T-helper 2 cell treated with Interferon-gamma antibody and Interleukin-4, amounts not matched to agents 100 ng/mL and 5 ng/mL, for 36 hours (primary cell): Measurements from ENCODE around the gene MBOAT7. TPM values are rescaled to one million over a fixed set of nuclear protein-coding genes. Genes with fewer than 3 reads are reported as not detected.
"Not testable (repeated sequence)": the region's sequence is repeated elsewhere in the genome, so short reads cannot be mapped to it uniquely, and the experiment has no call there.

Source experiments
- intact Hi-C: fragments of 100-400 bp; cut with micrococcal nuclease; formaldehyde crosslinking; loops from one replicate; pipeline ENCODE4 v1.15.1; 2023
- total RNA-seq: library from RNA; stranded (reverse); gene quantifications from 2 replicates; pipeline ENCODE4 v1.2.3, GENCODE V29; 2022

Gene MBOAT7
- total RNA-seq, 1 donor from 2014 or later: 115 TPM

DNA sequence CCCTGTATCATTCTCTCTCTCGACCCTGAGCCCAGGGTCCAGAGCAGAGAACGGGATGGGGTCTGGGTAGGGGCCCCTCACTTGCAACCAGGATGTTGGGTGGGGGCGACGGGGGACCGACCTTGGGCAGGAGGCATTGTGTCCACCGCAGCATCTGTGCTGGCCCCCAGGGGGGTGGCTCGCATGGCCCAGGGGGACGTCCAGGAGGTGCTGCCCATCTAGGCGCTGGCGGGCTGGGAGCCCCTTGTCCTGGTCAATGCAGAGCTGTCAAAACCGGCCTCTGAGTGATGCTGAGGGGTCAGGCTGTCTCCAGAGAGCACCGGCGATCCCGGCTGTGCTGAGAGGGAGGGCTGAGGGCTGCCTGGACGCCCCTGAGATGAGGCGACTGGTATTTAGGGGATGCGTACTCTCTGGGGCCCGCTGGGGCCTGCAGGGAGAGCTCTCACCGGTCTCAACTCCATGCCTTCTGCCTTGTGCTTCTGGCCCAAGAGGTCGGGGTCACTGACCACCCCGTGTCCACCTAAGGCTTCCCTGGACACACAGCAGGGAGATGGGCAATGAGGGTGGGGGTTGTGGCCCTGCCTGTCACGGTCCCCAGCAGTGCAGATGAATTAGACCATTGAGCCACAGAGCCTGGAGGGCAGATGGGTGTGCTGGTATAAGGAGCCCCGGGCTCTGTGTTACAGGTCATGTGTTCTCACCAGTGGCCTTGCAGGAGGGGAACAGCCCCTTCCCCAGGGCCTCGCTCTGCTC, 19.9 kb upstream of the MBOAT7 start:
- intact Hi-C loops: no loop called here

DNA sequence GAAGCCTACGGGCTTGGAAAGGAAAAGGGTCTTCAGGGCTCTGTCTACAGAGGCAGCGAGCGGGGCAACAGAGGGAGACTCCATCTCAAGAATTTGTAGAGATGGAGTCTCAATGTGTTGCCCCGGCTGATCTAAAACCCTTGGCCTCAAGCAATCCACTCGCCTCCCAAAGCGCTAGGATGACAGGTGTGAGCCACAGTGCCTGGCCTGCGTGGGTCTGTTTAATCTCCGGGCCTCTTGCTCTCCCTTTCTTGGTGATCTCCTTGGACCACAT, 19.3 kb upstream of the MBOAT7 start:
- intact Hi-C loops: no loop called here

DNA sequence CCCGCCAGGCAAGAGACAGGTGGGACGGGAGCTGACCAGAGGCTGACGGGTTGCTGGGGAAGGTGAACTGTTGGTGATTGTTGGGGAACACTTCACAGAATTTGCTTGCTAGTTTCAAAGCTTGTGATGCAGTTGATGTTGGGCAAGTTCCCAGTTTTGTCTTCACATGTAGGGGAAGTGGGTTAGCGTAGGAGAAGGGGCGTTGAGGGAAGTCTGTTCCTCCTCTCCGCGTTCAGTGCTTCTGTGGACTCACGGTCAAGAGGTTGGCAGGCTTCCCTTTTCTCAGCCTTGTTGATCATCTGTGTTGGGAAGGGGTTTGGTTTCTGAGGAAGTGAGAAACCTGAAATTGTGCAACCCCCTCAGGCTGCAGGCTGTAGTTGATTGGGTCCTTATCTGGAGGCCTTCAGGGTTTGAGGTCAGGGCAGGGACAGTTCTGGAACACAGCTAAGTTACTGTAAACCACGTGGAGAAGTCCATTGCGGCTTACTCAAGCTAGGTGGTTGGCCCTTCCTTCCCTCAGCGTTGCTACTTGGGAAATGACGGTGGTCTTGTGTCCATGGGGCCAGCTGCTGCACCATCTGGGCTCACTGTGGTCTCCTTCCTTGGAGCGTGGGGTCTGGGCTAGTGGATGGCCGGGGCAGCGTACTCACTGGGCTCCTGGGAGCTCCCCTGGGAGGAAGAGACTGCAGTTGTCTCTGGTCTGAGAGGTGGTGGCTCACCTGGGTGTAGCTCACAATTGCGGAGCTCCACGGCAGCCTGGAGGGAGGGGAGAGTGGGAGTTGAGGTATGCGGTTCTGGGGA, 18.8 kb upstream of the MBOAT7 start:
- intact Hi-C loops: no loop called here

DNA sequence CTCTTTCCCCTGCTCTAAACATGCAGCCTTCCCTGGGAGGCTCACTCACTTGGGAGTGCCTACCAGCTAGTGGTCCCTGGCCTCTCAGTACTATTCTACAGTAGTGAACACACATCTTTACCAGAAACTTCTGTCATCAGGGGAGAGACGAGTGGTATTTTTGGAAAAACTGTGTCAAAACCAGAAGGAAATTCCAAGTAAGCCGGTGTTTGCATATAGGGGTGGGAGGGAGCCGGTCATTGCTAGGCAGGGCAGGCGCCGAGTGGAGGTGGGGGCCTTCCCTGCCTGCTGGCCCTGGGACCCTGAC, 18.2 kb upstream of the MBOAT7 start:
- intact Hi-C loops: no loop called here

DNA sequence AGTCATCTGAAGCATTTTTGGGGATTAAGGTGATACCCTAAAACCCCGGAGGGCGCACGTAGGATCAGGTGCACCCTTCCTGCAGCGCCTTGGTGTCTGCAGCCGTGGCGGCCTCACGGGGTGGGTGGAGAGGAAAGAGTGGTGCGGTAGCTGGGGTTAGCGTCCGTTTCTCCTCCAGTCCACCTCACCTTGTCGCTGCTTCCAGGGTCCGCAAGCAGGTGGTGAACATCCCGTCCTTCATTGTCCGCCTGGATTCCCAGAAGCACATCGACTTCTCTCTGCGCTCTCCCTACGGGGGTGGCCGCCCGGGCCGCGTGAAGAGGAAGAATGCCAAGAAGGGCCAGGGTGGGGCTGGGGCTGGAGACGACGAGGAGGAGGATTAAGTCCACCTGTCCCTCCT, 17.8 kb upstream of the MBOAT7 start:
- intact Hi-C loops: not testable (repeated sequence)

DNA sequence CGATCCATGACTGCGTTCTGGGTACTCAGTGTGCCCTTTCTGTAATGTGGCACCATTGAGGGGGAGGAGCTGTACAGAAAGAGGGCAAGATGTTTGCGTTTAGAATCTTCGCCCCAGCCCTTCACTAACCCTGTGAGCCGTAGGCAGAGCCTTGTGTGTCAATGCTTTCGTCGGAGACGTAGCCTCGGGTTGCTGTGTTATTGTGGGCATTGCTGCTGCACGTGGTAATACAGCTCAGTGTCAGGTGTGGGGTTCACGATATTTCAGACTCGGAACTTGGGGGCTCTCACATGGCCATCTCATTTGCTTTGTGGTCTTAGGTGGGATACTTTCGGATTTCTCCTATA, 17.4 kb upstream of the MBOAT7 start:
- intact Hi-C loops: no loop called here

DNA sequence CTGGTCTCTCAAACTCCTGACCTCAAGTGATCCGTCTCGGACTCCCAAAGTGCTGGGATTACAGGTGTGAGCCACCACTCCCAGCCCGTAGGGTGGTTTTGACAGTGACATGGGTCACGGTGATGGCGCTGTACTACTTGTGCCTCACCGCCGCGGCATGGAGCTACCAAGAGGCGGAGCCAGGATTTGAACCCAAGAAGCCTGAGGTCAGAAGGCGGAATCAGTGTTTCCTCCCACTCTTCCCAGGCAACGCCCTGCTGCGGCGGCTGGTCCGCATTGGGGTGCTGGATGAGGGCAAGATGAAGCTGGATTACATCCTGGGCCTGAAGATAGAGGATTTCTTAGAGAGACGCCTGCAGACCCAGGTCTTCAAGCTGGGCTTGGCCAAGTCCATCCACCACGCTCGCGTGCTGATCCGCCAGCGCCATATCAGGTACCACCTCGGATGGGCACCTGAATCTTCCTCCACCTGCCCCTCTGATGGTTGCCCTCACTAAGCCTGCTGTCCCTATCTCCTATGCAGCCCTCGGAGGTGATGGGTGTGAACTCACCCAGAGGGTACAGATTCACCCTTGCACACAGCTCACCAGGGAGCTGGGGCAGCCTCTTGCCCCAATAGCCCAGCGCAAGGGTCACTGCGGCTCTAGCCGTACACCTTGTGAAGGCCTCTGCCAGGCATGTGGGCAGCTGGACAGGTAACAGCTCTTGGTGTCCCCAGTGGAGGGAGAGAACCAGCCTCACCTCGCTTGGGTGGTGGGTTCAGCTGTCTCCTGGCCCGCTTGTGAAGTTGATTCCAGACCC, 16.9 kb upstream of the MBOAT7 start:
- intact Hi-C loops: no loop called here

DNA sequence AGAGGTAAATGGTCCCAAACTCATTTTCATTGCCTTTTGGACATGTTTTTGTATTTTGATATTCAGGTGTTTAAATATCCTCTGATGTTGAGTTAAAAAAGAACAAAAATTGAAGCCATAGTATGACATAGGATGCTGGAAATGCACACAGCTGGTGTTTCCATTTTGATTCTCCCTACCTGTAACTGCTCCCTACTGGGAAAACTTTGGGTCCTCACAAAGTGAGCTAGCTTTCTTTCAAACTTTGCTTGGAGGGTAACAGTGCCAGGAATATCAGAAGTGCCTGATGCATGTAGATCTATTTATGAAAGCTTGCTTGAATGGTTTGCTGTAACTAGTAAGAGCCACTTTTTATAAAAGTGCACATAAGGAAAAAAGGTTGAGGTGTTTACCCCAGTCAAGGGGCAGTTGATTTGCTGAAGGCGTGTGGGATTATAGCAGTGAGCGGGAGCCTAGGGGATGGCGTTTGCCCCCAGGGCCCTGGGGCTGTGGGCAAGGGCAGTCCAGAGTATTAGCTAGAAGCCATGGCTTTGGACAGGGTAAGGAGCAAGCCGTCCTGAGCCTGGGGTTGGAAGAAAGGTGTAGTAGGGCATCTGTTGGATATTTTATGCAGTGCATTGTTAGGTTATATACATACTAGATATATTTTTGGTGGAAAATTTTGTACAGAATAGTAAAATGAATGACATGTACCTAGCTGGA, 15.5 kb upstream of the MBOAT7 start:
- intact Hi-C loops: no loop called here

DNA sequence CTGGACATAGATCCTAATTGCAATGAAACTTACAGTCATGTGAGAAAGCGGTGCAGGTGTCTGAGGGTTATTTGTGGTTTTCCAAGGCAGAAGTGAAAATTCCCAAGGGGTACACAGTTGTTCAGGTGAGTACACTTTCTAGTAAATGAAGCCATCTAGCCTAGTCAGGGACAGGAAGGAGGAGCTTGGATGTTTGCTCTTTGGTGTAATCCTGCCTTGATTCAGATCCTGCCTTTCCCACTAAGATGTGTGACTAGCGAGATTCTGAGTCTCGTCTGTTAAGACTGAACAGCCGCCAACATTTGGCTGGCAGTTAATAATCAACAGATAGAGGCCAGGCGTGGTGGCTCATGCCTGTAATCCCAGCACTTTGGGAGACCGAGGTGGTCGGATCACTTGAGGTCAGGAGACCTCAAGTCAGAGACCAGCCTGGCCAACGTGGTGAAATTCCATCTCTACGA, 13.8 kb upstream of the MBOAT7 start:
- intact Hi-C loops: no loop called here

DNA sequence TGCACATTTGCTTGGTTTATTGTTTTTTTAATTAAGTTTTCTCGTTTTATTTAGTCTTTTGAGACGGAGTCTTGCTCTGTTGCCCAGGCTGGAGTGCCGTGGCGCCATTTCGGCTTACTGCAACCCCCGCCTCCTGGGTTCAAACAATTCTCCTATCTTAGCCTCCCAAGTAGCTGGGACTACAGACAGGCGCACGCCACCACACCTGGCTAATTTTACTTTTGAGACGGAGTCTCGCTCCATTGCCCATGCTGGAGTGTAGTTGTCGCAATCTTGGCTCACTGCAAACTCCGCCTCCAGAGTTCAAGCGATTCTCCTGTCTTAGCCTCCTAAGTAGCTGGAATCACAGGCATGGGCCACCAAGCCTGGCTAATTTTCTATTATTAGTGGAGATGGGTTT, 12.6 kb upstream of the MBOAT7 start:
- intact Hi-C loops: loop anchor here (1.0 to 2.0 kb wide), 4 partner anchors 8 to 87 kb away; partner anchors contain the start of genes CNOT3, LENG1, PRPF31 and TFPT

DNA sequence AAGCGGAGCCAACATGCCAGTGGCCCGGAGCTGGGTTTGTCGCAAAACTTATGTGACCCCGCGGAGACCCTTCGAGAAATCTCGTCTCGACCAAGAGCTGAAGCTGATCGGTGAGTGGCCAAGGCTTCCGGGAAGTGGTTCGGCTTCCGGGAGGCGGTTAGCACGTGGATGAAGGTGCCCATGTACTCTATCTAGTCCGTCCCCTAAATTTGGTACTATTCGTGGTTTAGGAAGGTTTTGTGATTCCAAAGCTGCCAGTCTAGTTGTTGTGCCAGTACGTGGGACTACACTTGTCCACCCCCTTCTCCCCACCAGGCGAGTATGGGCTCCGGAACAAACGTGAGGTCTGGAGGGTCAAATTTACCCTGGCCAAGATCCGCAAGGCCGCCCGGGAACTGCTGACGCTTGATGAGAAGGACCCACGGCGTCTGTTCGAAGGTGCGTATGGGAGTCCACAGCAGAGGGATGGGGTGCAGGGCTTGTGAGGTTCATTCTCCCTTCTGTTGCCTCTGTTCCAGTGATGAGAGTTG, 11.9 kb upstream of the MBOAT7 start:
- intact Hi-C loops: loop anchor here (1.0 to 2.0 kb wide), 4 partner anchors 9 to 86 kb away; partner anchors contain the start of genes CNOT3, LENG1, PRPF31 and TFPT

DNA sequence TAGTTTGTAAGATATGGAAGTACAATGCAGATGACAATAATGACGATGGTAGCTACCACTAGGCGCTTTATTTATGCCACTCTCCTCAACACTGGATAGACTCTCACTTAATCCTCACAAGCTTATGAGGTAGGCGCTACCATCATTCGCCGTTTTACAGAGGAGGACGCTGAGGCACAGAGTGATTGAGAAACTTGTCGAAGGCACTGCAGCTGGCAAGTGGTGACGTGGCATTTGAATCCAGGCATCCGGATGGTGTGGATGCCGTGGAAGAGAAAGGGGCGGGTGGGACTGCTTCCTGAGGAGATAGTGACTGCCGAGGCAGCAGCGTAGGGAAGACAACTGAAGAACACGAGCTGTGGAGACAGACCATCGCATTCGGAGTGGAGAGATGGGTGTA, 10.0 kb upstream of the MBOAT7 start:
- intact Hi-C loops: no loop called here

DNA sequence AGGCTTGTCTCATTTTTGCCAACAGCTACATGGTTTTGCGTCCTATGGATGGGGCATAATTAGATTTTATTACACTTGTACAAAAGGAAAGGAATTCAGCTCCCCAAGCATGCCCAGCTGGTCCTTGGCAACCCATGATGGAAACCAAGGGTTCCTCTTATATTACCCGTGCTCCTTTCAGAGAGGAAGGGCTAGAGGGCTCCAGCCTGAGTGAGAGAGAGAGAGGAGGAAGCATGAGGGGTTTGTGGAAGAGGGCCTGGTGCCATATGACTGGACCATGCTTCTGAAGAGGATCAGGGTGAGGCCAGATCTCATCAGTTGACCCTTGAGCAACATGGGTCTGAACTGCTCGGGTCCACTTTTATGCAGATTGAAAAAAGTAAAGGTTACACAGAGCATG, 7.7 kb upstream of the MBOAT7 start:
- intact Hi-C loops: no loop called here

DNA sequence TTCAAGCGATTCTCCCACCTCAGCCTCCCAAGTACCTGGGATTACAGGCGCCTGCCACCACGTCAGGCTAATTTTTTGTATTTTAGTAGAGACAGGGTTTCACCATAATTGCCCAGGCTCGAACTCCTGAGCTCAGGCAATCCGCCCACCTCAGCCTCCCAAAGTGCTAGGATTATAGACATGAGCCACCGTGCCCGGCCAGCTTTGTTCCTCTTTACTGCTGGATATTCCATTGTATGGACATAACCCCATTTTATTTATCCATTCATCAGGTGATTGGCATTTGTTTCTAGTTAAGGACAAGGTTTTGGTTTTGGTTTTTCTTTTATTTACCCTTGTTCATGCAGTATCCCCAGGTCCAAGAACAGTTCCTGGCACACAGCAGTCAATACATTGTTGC, 7.2 kb upstream of the MBOAT7 start:
- intact Hi-C loops: no loop called here

DNA sequence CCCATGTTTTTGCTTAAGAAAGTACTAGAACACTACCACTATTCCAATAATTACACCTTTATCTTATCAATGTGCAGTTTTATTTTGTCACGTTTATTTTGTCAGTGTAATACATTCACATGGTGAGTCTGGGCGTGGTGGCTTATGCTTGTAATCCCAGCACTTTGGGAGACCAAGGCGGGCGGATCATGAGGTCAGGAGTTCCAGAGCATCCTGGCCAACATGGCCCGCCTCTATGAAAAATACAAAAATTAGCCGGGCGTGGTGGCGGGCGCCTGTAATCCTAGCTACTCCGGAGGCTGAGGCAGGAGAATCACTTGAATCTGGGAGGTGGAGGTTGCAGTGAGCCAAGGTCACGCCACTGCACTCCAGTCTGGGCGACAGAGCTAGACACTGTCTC, 5.1 kb upstream of the MBOAT7 start:
- intact Hi-C loops: not testable (repeated sequence)

DNA sequence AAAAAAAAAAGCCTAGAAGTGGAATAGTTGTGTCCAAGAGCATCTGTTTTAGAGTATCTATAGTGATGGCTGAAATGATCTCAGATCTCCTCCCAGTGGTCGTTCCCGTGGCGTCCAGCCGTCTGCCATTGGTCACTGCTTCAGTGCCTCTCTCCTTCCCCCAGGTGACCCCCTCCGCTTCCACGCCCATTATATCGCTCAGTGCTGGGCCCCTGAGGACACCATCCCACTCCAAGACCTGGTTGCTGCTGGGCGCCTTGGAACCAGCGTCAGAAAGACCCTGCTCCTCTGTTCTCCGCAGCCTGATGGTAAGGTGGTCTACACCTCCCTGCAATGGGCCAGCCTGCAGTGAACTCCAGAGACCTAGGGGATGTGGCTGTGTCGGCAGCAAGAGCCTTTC, 3.6 kb upstream of the MBOAT7 start:
- intact Hi-C loops: no loop called here

DNA sequence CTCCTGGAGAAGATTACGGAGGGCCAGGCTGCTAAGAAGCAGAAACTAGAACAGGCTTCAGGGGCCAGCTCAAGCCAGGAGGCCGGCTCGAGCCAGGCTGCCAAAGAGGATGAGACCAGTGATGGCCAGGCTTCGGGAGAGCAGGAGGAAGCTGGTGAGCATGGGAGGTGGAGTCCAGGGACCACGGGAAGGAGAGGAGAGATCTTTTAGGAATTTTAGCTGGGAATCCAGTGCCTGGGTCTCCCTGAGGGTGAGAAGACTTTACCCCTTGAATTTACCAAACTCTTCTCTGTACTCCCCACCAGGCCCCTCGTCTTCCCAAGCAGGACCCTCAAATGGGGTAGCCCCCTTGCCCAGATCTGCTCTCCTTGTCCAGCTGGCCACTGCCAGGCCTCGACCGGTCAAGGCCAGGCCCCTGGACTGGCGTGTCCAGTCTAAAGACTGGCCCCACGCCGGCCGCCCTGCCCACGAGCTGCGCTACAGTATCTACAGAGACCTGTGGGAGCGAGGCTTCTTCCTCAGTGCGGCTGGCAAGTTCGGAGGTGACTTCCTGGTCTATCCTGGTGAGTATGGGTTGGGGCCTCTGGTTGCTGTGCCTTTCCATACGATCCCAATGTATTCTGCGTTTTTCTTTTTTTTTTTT, 2.6 kb upstream of the MBOAT7 start:
- intact Hi-C loops: no loop called here

DNA sequence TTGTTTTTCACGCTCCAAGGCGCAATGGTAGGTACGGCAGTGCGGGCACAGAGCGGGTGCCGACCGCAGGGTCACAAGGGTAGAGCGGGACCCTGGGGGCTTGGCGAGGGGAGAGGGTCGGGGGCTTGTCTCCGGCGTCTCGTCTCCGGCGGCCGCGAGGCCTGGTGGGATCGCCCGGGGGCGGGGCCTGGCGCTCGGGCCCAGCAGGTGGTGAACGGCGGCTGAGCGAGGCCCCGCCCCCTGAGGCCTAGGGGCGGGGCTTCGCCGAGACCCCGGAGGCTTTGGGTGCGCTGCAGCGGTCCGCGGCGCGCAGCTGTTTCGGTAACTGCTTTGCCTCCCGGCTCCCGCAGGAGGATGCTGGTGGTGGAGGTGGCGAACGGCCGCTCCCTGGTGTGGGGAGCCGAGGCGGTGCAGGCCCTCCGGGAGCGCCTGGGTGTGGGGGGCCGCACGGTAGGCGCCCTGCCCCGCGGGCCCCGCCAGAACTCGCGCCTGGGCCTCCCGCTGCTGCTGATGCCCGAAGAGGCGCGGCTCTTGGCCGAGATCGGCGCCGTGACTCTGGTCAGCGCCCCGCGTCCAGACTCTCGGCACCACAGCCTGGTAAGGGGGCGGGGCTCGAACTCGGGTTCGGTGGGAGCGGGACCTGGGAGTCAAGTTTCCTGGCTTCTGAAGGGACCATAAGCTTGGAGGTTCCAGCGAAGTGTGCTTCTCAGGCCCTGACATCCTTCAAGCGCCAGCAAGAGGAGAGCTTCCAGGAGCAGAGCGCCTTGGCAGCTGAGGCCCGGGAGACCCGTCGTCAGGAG, 1.8 kb upstream of the MBOAT7 start, which contains the start of gene TSEN34:
TSEN34 (plus strand) TSS at position 298 of the 800 bp plus-strand sequence; CDS start at position 355, 57 bp downstream.
- intact Hi-C loops: no loop called here

DNA sequence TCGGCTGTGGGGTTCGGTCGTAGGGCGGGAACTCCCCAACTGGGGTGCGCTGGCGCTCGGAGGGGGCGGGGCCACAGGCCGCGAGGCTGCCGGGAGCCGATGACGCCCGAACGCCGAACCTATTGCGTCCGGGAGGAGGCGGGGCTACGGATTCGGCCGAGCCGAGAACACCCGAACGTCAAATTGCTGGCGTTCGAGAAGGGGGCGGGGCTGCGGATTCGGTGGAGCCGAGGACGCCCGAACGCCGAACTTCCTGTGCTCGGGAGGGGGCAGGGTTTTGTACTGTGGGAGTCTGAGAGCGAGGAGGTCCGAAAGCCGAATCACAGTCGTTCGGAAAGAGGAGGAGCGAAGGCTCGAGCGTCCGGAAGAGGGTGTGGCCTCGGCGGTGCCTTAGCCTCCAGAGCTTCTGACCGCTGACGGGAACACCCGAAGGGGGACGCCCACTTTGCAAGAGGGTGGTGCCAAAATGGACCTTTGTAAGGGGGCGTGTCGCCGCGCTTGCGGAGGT, 1.2 kb upstream of the MBOAT7 start:
- intact Hi-C loops: loop anchor here (1.0 kb wide), 4 partner anchors 10 to 88 kb away; partner anchors contain the start of genes CNOT3, NDUFA3 and RPS9
